Lower leg skin (tissue), 4 donors: Measurements from ENCODE around the gene ITGA11. TPM values are rescaled to one million over a fixed set of nuclear protein-coding genes. Genes with fewer than 3 reads are reported as not detected.

Experiments used
- DNase-seq, 2 donors: peaks; one replicate each; pipeline ENCODE4 v3.0.0-alpha.2; 2019; ENCODE audit warnings: low spot score in 2 of 2
- H3K4me3 ChIP-seq: fragments of 200-600 bp; sonication (generic); 2 replicates; pipeline ENCODE4 v1.5.1; 2017; ENCODE audit warnings: mild to moderate bottlenecking, low read depth; ENCODE audit not compliant: poor library complexity, severe bottlenecking
- POLR2A ChIP-seq, 2 donors: fragments of 450-650 bp; IDR thresholded peaks; one replicate each; pipeline ENCODE4 v1.6.1; 2016 to 2017; ENCODE audit warnings: antibody characterized with exemption in 2 of 2, mild to moderate bottlenecking in 1 of 2, moderate library complexity in 1 of 2
- WGBS, 2 donors: methylation state at CpG; one replicate each; pipeline ENCODE4 v1.1.5; 2018; 5-methylcytosine and 5-hydroxymethylcytosine counted together
- intact Hi-C: fragments of 100-400 bp; cut with DNase I; formaldehyde crosslinking; loops from one replicate; pipeline ENCODE4 v1.15.0; 2023; ENCODE audit warnings: low total_unique reads
- total RNA-seq, 4 donors: library from RNA; depleted of rRNA; stranded (reverse); fragments of >200 nt; gene quantifications; one replicate each; pipeline ENCODE4 v1.1.0, GENCODE V29; 2016
- TF ChIP-seq, protein P1 (sequence below), 3 donors: fragments of 450-650 bp; IDR thresholded peaks; one replicate each; pipeline ENCODE4 v1.5.1; 2016; ENCODE audit warnings: antibody characterized with exemption in 3 of 3, mild to moderate bottlenecking in 3 of 3, moderate library complexity in 2 of 3

ITGA11 gene
- total RNA-seq, 4 donors from 2014 or later = 0.51 to 3.5 (median 2.0) TPM

DNA sequence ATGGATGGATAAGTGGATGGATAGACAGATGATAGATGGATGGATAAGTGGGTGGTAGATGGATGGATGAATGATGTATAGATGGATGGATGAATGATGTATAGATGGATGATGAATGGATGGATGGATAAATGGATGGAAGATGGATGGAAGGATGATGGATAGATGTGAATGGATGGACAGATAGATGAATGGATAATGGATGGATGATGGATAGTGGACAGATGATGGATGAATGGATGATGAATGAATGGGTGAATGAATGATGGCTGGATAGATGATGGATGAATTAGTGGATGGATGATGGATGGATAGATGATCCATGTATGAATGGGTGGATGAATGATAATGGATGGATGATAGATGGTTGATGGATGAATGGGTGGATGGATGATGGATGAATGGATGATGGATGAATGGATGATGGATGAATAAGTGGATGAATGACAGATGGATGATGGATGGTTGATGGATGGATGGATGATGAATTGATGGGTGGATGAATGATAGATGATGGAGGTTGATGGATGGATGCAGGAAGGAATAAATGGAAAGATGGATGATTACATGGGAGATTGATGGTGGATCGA lies 69.3 kb downstream of the ITGA11 start:
- H3K4me3 ChIP-seq = no peak overlapping the region
- TF ChIP-seq, protein P1, sequence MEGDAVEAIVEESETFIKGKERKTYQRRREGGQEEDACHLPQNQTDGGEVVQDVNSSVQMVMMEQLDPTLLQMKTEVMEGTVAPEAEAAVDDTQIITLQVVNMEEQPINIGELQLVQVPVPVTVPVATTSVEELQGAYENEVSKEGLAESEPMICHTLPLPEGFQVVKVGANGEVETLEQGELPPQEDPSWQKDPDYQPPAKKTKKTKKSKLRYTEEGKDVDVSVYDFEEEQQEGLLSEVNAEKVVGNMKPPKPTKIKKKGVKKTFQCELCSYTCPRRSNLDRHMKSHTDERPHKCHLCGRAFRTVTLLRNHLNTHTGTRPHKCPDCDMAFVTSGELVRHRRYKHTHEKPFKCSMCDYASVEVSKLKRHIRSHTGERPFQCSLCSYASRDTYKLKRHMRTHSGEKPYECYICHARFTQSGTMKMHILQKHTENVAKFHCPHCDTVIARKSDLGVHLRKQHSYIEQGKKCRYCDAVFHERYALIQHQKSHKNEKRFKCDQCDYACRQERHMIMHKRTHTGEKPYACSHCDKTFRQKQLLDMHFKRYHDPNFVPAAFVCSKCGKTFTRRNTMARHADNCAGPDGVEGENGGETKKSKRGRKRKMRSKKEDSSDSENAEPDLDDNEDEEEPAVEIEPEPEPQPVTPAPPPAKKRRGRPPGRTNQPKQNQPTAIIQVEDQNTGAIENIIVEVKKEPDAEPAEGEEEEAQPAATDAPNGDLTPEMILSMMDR (IDR thresholded peaks at IDR 0.05) = no peak
- TF ChIP-seq POLR2A (IDR thresholded peaks at IDR 0.05) = no peak
- 96% methylated on average over 1 of the region's 1 CpG for WGBS, 2 donors
- no peak for DNase-seq
- intact Hi-C loops = no loop called here

DNA sequence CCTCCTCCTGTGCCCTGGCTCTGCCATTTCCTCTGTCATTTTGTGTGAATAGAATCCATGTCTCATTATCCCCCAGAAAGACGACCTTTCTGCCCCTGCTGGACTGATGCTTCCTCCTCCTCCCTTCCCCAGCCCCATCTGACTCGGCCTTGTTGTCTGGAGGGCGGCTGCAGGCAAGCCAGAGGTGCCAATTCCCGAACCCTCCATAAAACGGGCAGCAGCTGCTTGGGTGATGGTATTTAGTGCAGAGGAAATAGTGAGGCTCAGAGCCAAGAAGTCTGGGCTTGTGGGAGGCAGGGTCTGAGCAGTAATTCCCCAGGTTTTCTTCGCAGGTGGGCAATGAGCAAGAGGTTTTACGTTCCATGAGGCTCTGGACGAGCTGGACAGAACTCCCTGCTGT lies 71.2 kb downstream of the ITGA11 start:
- no peak for DNase-seq
- TF ChIP-seq, protein P1 (IDR thresholded peaks at IDR 0.05) = no peak
- no peak for TF ChIP-seq POLR2A (IDR thresholded peaks at IDR 0.05)
- 70 to 78% methylated on average over 8 of the region's 8 CpGs for WGBS, 2 donors
- no peak overlapping the region for H3K4me3 ChIP-seq
- intact Hi-C loops = no loop called here

DNA sequence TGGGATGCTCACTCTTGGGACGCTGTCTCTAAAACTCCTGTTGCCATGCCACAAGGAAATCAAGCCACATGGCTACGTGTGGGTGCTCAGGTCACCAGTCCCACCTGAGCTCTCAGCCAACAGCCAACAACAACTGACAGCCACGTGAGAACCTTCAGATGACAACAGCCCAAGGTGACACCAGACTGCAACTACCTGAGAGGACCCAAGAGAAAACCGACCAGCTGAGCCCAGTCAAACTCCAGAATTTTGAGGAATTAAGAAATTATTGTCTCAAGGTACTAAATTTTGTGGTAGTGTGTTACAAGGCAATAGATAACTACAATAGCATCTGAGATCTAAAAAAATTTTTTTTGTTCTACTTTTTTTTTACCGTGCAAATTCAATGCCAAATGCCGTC lies 75.2 kb downstream of the ITGA11 start:
- intact Hi-C loops = no loop called here
- H3K4me3 ChIP-seq = no peak overlapping the region
- no peak for TF ChIP-seq POLR2A (IDR thresholded peaks at IDR 0.05)
- TF ChIP-seq, protein P1 (IDR thresholded peaks at IDR 0.05) = no peak
- WGBS, 2 donors = 92 to 99% methylated on average over 6 of the region's 6 CpGs
- no peak for DNase-seq

DNA sequence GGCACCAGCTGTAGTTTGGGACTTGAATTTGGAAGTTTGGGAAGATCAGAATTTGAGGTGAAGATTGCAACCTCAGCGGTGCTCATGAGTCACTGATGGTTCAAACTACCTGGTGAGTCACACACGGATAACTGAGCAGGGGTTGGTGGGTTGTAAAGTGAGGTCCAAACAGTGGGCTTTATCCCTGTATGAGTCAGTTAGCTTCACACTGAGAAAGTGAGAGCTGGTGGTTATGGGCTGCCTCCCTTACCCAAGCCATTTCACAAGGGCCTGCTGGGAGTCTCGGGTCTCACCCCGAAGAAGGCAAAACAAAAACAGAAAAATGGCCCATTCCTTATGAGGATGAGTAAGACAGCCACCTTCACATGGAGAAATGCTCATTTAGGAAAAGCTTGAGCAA lies 77.0 kb downstream of the ITGA11 start:
- TF ChIP-seq POLR2A (IDR thresholded peaks at IDR 0.05) = no peak
- TF ChIP-seq, protein P1 (IDR thresholded peaks at IDR 0.05) = no peak
- WGBS, 2 donors = 91 to 97% methylated on average over 4 of the region's 4 CpGs
- intact Hi-C loops = no loop called here
- H3K4me3 ChIP-seq = no peak overlapping the region
- DNase-seq = no peak

DNA sequence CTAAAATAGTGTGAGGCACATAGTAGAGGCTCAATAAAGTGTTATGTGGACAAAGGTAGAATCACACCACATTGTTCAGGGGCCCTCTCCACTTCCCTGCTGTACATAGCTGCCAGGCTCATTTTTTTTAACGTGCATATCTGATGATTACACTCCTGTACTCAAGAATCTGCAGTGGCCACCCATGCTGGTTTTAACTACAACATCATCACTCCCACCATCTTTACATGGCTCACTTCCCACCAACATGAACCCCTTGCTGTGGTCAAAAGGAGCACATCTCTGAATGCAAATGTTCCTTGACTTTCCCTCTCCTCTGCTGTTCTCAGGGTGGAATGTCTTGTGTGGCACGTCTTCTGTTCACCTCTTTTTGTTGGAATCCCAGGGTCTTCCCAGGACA lies 77.7 kb downstream of the ITGA11 start:
- intact Hi-C loops = no loop called here
- DNase-seq = no peak
- H3K4me3 ChIP-seq = no peak overlapping the region
- TF ChIP-seq, protein P1 (IDR thresholded peaks at IDR 0.05) = no peak
- TF ChIP-seq POLR2A (IDR thresholded peaks at IDR 0.05) = no peak
- WGBS, 2 donors = 93 to 98% methylated on average over 2 of the region's 2 CpGs
